HG02759 (cell line): Measurements from ENCODE around the gene SMPX.

ENCODE experiments used
- ATAC-seq: cut with Tn5 transposase; IDR thresholded peaks from one replicate; pipeline ENCODE4 v1.9.1; 2021; ENCODE audit warnings: mild to moderate bottlenecking, moderate library complexity; ENCODE audit not compliant: unreplicated experiment

SMPX gene

GRCh38 chrX:21715825-21716224 is 42.1 kb downstream of the SMPX start:
- no peak for ATAC-seq

- no peak for ATAC-seq
Observed at GRCh38 chrX:21715337-21715736, 42.6 kb downstream of the SMPX start.

GRCh38 chrX:21711848-21712197 is 46.1 kb downstream of the SMPX start:
- no peak for ATAC-seq

- no peak for ATAC-seq
Observed at GRCh38 chrX:21711129-21711847, 46.6 kb downstream of the SMPX start.

- no peak for ATAC-seq
Observed at GRCh38 chrX:21708116-21708515, 49.8 kb downstream of the SMPX start.

- no peak for ATAC-seq
Observed at GRCh38 chrX:21705225-21705624, 52.7 kb downstream of the SMPX start.

- no peak for ATAC-seq
Observed at GRCh38 chrX:21702725-21703124, 55.2 kb downstream of the SMPX start.

GRCh38 chrX:21700967-21701366 is 56.9 kb downstream of the SMPX start:
- no peak for ATAC-seq

- no peak for ATAC-seq
Observed at GRCh38 chrX:21700275-21700674, 57.6 kb downstream of the SMPX start.

GRCh38 chrX:21699136-21699535 is 58.8 kb downstream of the SMPX start:
- no peak for ATAC-seq

GRCh38 chrX:21698272-21698671 is 59.6 kb downstream of the SMPX start:
- no peak for ATAC-seq

GRCh38 chrX:21691512-21692018 is 66.4 kb downstream of the SMPX start:
- no peak for ATAC-seq

- no peak for ATAC-seq
Observed at GRCh38 chrX:21683941-21684340, 74.0 kb downstream of the SMPX start.

GRCh38 chrX:21678048-21678612 is 79.8 kb downstream of the SMPX start:
- no peak for ATAC-seq

- ATAC-seq: no peak
Observed at GRCh38 chrX:21675931-21676330, 82.0 kb downstream of the SMPX start.

- ATAC-seq: no peak
Observed at GRCh38 chrX:21674430-21675186, 83.3 kb downstream of the SMPX start.

GRCh38 chrX:21666679-21667078 is 91.2 kb downstream of the SMPX start:
- no peak for ATAC-seq

- no peak for ATAC-seq
Observed at GRCh38 chrX:21666252-21666651, 91.7 kb downstream of the SMPX start.

GRCh38 chrX:21662761-21663160 is 95.2 kb downstream of the SMPX start:
- no peak for ATAC-seq

GRCh38 chrX:21661316-21661715 is 96.6 kb downstream of the SMPX start:
- no peak for ATAC-seq

GRCh38 chrX:21660156-21660555 is 97.8 kb downstream of the SMPX start:
- no peak for ATAC-seq

GRCh38 chrX:21659320-21659719 is 98.6 kb downstream of the SMPX start:
- ATAC-seq: no peak
